GM19395 (cell line): ENCODE results near the gene GSTP1.
"Not testable (repeated sequence)": the region's sequence is repeated elsewhere in the genome, so short reads cannot be mapped to it uniquely, and the experiment has no call there.

Source experiments
- ATAC-seq: cut with Tn5 transposase; IDR thresholded peaks from one replicate; pipeline ENCODE4 v1.9.1; 2021; ENCODE audit warnings: mild to moderate bottlenecking, moderate library complexity; ENCODE audit not compliant: unreplicated experiment

GSTP1 gene

GRCh38 chr11:67594480-67594879 is 10.9 kb downstream of the GSTP1 start:
- no peak for ATAC-seq

- no peak for ATAC-seq
Measured at GRCh38 chr11:67596753-67597300, 13.2 kb downstream of the GSTP1 start.

GRCh38 chr11:67597458-67597857 is 13.8 kb downstream of the GSTP1 start:
- ATAC-seq = not testable (repeated sequence)

- not testable (repeated sequence) for ATAC-seq
Measured at GRCh38 chr11:67597963-67598362, 14.4 kb downstream of the GSTP1 start.

GRCh38 chr11:67599149-67599548 is 15.5 kb downstream of the GSTP1 start:
- ATAC-seq = no peak

- ATAC-seq = no peak
Measured at GRCh38 chr11:67600324-67601029, 16.9 kb downstream of the GSTP1 start.

- ATAC-seq = no peak
Measured at GRCh38 chr11:67601098-67601497, 17.5 kb downstream of the GSTP1 start.

- not testable (repeated sequence) for ATAC-seq
Measured at GRCh38 chr11:67604119-67604518, 20.5 kb downstream of the GSTP1 start.

GRCh38 chr11:67604815-67605214 is 21.2 kb downstream of the GSTP1 start:
- no peak for ATAC-seq

GRCh38 chr11:67605231-67606011 is 21.8 kb downstream of the GSTP1 start:
- no peak for ATAC-seq

- ATAC-seq = no peak
Measured at GRCh38 chr11:67606093-67606491, 22.5 kb downstream of the GSTP1 start.

- ATAC-seq = peak; percentile 94
Measured at GRCh38 chr11:67606492-67607295, 23.1 kb downstream of the GSTP1 start, which contains the start of gene NDUFV1. Gene NDUFV1 (plus strand): TSS chr11:67606936. CDS start chr11:67607005, 69 bp downstream.

GRCh38 chr11:67607507-67607906 is 23.9 kb downstream of the GSTP1 start:
- no peak for ATAC-seq

GRCh38 chr11:67608486-67608885 is 24.9 kb downstream of the GSTP1 start:
- no peak for ATAC-seq

- ATAC-seq = no peak
Measured at GRCh38 chr11:67609316-67609715, 25.7 kb downstream of the GSTP1 start.

GRCh38 chr11:67610302-67610868 is 26.8 kb downstream of the GSTP1 start:
- no peak for ATAC-seq

GRCh38 chr11:67611165-67611564 is 27.6 kb downstream of the GSTP1 start:
- no peak for ATAC-seq

GRCh38 chr11:67611704-67612587 is 28.3 kb downstream of the GSTP1 start:
- ATAC-seq = no peak

- ATAC-seq = no peak
Measured at GRCh38 chr11:67612751-67613150, 29.1 kb downstream of the GSTP1 start.
